ENCODE data around the gene LIPF. TPM values are rescaled to one million over a fixed set of nuclear protein-coding genes. Genes with fewer than 3 reads are reported as not detected.

The LIPF gene
- total and polyA plus RNA-seq, 2 experiments from 2014 or later = not detected

DNA sequence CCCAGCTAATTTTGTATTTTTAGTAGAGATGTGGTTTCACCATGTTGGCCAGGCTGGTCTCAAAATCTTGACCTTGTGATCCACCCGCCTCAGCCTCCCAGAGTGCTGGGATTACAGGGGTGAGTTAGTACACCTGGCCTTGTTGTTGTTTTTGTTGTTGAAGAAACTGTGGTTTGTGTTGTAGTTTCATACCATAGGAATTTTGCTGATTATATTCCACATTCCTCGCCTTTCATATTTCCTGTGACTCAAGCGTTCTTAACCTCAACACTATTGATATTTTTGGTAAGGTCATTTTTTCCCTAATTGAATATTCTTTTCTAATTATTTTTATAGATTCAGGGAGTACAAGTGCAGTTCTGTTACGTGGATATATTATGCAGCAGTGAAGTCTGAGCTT lies 16.7 kb downstream of the LIPF start (continued):
- no peak for TF ChIP-seq CTCF (conservative IDR thresholded peaks at IDR 0.05; ENCODE audit: low read depth in 2 of 2)

- H3K4me2 ChIP-seq = no peak overlapping the region
- H2AFZ ChIP-seq = no peak overlapping the region
- no peaks in the 10 kb centered on the region for H3K27me3 ChIP-seq (ENCODE audit: insufficient read depth)
- TF ChIP-seq NANOG (IDR thresholded peaks at IDR 0.05; ENCODE audit: borderline replicate concordance) (no peak), ZNF114 (CRISPR knock-in tag; IDR thresholded peaks at IDR 0.05) (no peak), POLR2AphosphoS5 (IDR thresholded peaks at IDR 0.05; ENCODE audit: low read depth) (no peak), EZH2phosphoT487 (IDR thresholded peaks at IDR 0.05; ENCODE audit: unreplicated experiment) (no peak), ETS1 (IDR thresholded peaks at IDR 0.05) (no peak), STAT1 (IDR thresholded peaks at IDR 0.05; ENCODE audit: unreplicated experiment) (no peak), CTCF (conservative IDR thresholded peaks at IDR 0.05; ENCODE audit: low read depth in 2 of 2) (no peak), ZNF331 (CRISPR knock-in tag; IDR thresholded peaks at IDR 0.05; ENCODE audit: low read depth) (no peak), JUNB (IDR thresholded peaks at IDR 0.05; ENCODE audit: unreplicated experiment) (no peak), EZH2 (IDR thresholded peaks at IDR 0.05; ENCODE audit: low read depth, unreplicated experiment) (no peak), CREB1 (CRISPR knock-in tag; IDR thresholded peaks at IDR 0.05; ENCODE audit: low read depth) (no peak)
- TF ChIP-seq, protein P1, sequence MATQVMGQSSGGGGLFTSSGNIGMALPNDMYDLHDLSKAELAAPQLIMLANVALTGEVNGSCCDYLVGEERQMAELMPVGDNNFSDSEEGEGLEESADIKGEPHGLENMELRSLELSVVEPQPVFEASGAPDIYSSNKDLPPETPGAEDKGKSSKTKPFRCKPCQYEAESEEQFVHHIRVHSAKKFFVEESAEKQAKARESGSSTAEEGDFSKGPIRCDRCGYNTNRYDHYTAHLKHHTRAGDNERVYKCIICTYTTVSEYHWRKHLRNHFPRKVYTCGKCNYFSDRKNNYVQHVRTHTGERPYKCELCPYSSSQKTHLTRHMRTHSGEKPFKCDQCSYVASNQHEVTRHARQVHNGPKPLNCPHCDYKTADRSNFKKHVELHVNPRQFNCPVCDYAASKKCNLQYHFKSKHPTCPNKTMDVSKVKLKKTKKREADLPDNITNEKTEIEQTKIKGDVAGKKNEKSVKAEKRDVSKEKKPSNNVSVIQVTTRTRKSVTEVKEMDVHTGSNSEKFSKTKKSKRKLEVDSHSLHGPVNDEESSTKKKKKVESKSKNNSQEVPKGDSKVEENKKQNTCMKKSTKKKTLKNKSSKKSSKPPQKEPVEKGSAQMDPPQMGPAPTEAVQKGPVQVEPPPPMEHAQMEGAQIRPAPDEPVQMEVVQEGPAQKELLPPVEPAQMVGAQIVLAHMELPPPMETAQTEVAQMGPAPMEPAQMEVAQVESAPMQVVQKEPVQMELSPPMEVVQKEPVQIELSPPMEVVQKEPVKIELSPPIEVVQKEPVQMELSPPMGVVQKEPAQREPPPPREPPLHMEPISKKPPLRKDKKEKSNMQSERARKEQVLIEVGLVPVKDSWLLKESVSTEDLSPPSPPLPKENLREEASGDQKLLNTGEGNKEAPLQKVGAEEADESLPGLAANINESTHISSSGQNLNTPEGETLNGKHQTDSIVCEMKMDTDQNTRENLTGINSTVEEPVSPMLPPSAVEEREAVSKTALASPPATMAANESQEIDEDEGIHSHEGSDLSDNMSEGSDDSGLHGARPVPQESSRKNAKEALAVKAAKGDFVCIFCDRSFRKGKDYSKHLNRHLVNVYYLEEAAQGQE (IDR thresholded peaks at IDR 0.05; ENCODE audit: unreplicated experiment) = no peak
- H3K4me1 ChIP-seq (ENCODE audit: insufficient read depth) = no peaks in the 10 kb centered on the region
- Mint-ChIP-seq H3K27me3 (ENCODE audit: insufficient read depth, low read depth, poor library complexity) (no peaks in the 10 kb centered on the region), H3K36me3 (ENCODE audit: low read depth) (no peaks in the 10 kb centered on the region), H3K4me1 (no peaks in the 10 kb centered on the region), H3K4me3 (no peak overlapping the region), H3K9me3 (no peaks in the 10 kb centered on the region), H3K27ac (no peak overlapping the region)
- H3K79me2 ChIP-seq (replicated peaks; ENCODE audit: insufficient read depth) = no peaks in the 10 kb centered on the region
- H3K36me3 ChIP-seq (ENCODE audit: insufficient read depth) = no peaks in the 10 kb centered on the region
- no peaks in the 10 kb centered on the region for H4K20me1 ChIP-seq (replicated peaks; ENCODE audit: insufficient read depth)
- H3K4me3 ChIP-seq = no peak overlapping the region
- DNase-seq (ENCODE audit: low spot score) = no peak
- ATAC-seq = no peak
- H3K9me2 ChIP-seq (ENCODE audit: insufficient read depth) = no peaks in the 10 kb centered on the region
- H3F3A ChIP-seq (replicated peaks; ENCODE audit: low read depth) = no peaks in the 10 kb centered on the region
- no peak overlapping the region for H3K27ac ChIP-seq (ENCODE audit: low read depth)
Measured at GRCh38 chr10:88682491-88682890, 18.2 kb downstream of the LIPF start.
